Keratinocyte (primary cell): ENCODE data around the gene PI4KA. TPM values are rescaled to one million over a fixed set of nuclear protein-coding genes. Genes with fewer than 3 reads are reported as not detected.

Experiments used
- DNase-seq: peaks from one replicate; pipeline ENCODE4 v3.0.0-alpha.2; 2011; ENCODE audit warnings: low read depth, missing footprints, low spot score
- FAIRE-seq: peaks from 2 replicates; lab custom pipeline; 2011; peaks lifted over from hg19 to GRCh38; lab: Jason Lieb, UNC
- H2AFZ ChIP-seq: 2 replicates; pipeline ENCODE4 v1.6.0; 2012; ENCODE audit warnings: low read length, control low read depth, inconsistent platforms; ENCODE audit not compliant: control insufficient read depth
- H3K27ac ChIP-seq: 2 replicates; pipeline ENCODE4 v1.5.1; 2011; ENCODE audit warnings: low read length; ENCODE audit not compliant: control insufficient read depth, insufficient read depth
- H3K27me3 ChIP-seq: 3 replicates; pipeline ENCODE4 v1.6.0; 2011; ENCODE audit warnings: low read length; ENCODE audit not compliant: control insufficient read depth, insufficient read depth; ENCODE audit errors: extremely low read depth
- H3K36me3 ChIP-seq, 2 experiments: 2 replicates in 1 of 2; 3 replicates in 1 of 2; pipeline ENCODE4 v1.5.1; 2011; ENCODE audit warnings: low read length in 2 of 2, mild to moderate bottlenecking in 1 of 2; ENCODE audit not compliant: control insufficient read depth in 2 of 2, insufficient read depth in 2 of 2; ENCODE audit errors: extremely low read depth in 1 of 2
- H3K4me1 ChIP-seq: 3 replicates; pipeline ENCODE4 v1.5.1; 2011; ENCODE audit warnings: low read length; ENCODE audit not compliant: control insufficient read depth, insufficient read depth; ENCODE audit errors: extremely low read depth
- H3K4me2 ChIP-seq: 3 replicates; pipeline ENCODE4 v1.6.0; 2011; ENCODE audit warnings: low read depth, low read length; ENCODE audit not compliant: control insufficient read depth, insufficient read depth; ENCODE audit errors: extremely low read depth
- H3K4me3 ChIP-seq, 3 experiments: fragments of 200-600 bp in 1 of 3; sonication (generic) in 1 of 3; 2 replicates in 2 of 3; 3 replicates in 1 of 3; pipeline ENCODE4 v1.5.1; 2011 to 2016; ENCODE audit warnings: low read length in 3 of 3, mild to moderate bottlenecking in 3 of 3, control low read depth in 2 of 3, inconsistent platforms in 1 of 3, low read depth in 1 of 3, mixed read lengths in 1 of 3, mixed run types in 1 of 3, moderate library complexity in 1 of 3; ENCODE audit not compliant: control insufficient read depth in 2 of 3, insufficient read depth in 2 of 3; ENCODE audit errors: extremely low read depth in 1 of 3
- H3K79me2 ChIP-seq: 2 replicates; pipeline ENCODE4 v1.6.0; 2012; ENCODE audit warnings: low read length; ENCODE audit not compliant: control insufficient read depth, insufficient read depth
- H3K9ac ChIP-seq: 3 replicates; pipeline ENCODE4 v1.6.0; 2011; ENCODE audit warnings: low read length; ENCODE audit not compliant: control insufficient read depth, insufficient read depth; ENCODE audit errors: extremely low read depth
- H3K9me1 ChIP-seq: 3 replicates; pipeline ENCODE4 v1.6.0; 2011; ENCODE audit warnings: low read length; ENCODE audit not compliant: control insufficient read depth, insufficient read depth; ENCODE audit errors: extremely low read depth
- H3K9me3 ChIP-seq: 2 replicates; pipeline ENCODE4 v1.5.1; 2012; ENCODE audit warnings: low read depth, low read length; ENCODE audit not compliant: control insufficient read depth
- H4K20me1 ChIP-seq: 3 replicates; pipeline ENCODE4 v1.6.0; 2011; ENCODE audit warnings: low read length; ENCODE audit not compliant: control insufficient read depth, insufficient read depth; ENCODE audit errors: extremely low read depth
- EZH2 ChIP-seq: IDR thresholded peaks from one replicate; pipeline ENCODE4 v1.6.1; 2012; ENCODE audit warnings: inconsistent platforms, mild to moderate bottlenecking, low read length, moderate library complexity
- dilution Hi-C: fragments of 300-500 bp; cut with MboI; formaldehyde crosslinking; loops from one replicate; pipeline ENCODE4 v1.7.0; 2020; ENCODE audit warnings: low sequenced_read_pairs; ENCODE audit not compliant: extremely low pct_ligation_motif_present
- polyA plus RNA-seq, 5 experiments: library from polyadenylated mRNA; depleted of rRNA in 3 of 5; stranded (reverse) in 3 of 5; stranded (forward) in 1 of 5; unstranded in 1 of 5; fragments of >200 nt; gene quantifications; 1 replicate in 1 of 5; 2 replicates in 3 of 5; 3 replicates in 1 of 5; pipeline versions ENCODE4 v1.2.1 to v1.2.3, GENCODE V29; 2011 to 2012; ENCODE audit warnings: missing spikeins in 2 of 5, low read depth in 1 of 5, low replicate concordance in 1 of 5
- TF ChIP-seq, protein P1 (sequence below), 3 experiments: IDR thresholded peaks in 1 of 3; conservative IDR thresholded peaks in 1 of 3; optimal IDR thresholded peaks in 1 of 3; 2 replicates in 2 of 3; 3 replicates in 1 of 3; pipeline versions ENCODE3 to v1.5.1; 2011; ENCODE audit warnings: low read length in 3 of 3, mild to moderate bottlenecking in 3 of 3, moderate library complexity in 2 of 3, control low read depth in 1 of 3, inconsistent platforms in 1 of 3; ENCODE audit not compliant: insufficient read depth in 2 of 3; ENCODE audit errors: extremely low read depth in 1 of 3

The PI4KA gene
- polyA plus RNA-seq, 1 donor (not counting 4 experiments of a cell fraction or from before 2014, with no cell fraction given), result 13.6 TPM

DNA sequence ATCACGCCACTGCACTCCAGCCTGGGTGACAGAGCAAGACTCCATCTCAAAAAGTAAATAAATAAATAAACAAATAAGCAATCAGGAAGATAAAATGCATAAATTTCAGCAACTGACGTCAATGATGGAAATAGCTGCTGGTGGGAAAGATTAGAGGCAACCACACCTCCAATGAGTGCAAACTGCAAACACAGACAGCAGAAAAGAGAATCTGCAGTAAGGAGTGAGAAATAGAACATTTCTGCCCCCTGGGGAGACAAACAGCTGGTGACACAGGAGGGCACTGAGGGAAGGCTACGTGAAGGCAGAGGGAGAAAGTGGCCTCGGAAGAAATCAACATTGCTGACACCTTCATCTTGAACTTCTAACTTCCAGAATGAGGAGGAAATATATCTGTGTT is 6.5 kb downstream of the PI4KA start:
- FAIRE-seq (no peak), DNase-seq (no peak)
- dilution Hi-C loops, result no loop called here
- Histone ChIP-seq H3K9ac (no peak overlapping the region), H3K9me3 (no peaks in the 10 kb centered on the region), H2AFZ (no peak overlapping the region), H3K27ac (no peak overlapping the region), H3K36me3 (no peaks in the 10 kb centered on the region), H3K9me1 (no peaks in the 10 kb centered on the region), H3K4me1 (peaks cover 1% of the 10 kb centered on the region), H3K4me3 (no peak overlapping the region), H3K27me3 (no peaks in the 10 kb centered on the region), H3K4me2 (no peak overlapping the region), H3K79me2 (peaks cover 44% of the 10 kb centered on the region), H4K20me1 (no peaks in the 10 kb centered on the region)
- TF ChIP-seq, protein P1, sequence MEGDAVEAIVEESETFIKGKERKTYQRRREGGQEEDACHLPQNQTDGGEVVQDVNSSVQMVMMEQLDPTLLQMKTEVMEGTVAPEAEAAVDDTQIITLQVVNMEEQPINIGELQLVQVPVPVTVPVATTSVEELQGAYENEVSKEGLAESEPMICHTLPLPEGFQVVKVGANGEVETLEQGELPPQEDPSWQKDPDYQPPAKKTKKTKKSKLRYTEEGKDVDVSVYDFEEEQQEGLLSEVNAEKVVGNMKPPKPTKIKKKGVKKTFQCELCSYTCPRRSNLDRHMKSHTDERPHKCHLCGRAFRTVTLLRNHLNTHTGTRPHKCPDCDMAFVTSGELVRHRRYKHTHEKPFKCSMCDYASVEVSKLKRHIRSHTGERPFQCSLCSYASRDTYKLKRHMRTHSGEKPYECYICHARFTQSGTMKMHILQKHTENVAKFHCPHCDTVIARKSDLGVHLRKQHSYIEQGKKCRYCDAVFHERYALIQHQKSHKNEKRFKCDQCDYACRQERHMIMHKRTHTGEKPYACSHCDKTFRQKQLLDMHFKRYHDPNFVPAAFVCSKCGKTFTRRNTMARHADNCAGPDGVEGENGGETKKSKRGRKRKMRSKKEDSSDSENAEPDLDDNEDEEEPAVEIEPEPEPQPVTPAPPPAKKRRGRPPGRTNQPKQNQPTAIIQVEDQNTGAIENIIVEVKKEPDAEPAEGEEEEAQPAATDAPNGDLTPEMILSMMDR (optimal IDR thresholded peaks at IDR 0.05 in 1 of 3, IDR thresholded peaks at IDR 0.05 in 1 of 3, conservative IDR thresholded peaks at IDR 0.05 in 1 of 3; ENCODE audit: extremely low read depth in 1 of 3, insufficient read depth in 2 of 3, low read length in 3 of 3), result no peak

DNA sequence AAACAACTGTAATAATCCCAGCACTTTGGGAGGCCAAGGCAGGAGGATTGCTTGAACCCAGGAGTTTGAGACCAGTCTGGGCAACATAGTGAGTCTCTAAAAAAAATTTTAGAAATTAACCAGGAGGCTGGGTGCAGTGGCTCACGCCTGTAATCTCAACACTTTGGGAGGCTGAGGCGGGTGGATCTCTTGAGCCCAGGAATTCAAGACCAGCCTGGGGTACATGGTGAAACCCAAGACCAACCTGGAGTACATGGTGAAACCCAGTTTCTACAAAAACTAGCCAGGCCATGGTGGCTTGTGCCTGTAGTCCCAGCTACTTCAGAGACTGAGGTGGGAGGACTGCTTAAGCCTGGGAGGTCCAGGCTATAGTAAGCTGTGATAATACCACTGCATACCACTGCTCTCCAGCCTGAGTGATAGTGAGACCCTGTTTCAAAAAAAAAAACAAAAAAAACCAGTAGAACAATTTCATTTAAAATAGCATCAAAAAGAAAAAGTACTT is 11.2 kb downstream of the PI4KA start:
- Histone ChIP-seq H3K4me2 (no peak overlapping the region), H3K9me1 (no peaks in the 10 kb centered on the region), H3K79me2 (peaks cover 28% of the 10 kb centered on the region), H3K4me1 (no peaks in the 10 kb centered on the region), H3K27ac (no peak overlapping the region), H3K36me3 (no peaks in the 10 kb centered on the region), H3K9ac (no peak overlapping the region), H3K4me3 (no peak overlapping the region), H3K9me3 (no peaks in the 10 kb centered on the region), H4K20me1 (no peaks in the 10 kb centered on the region), H3K27me3 (no peaks in the 10 kb centered on the region), H2AFZ (no peak overlapping the region)
- dilution Hi-C loops, result no loop called here
- DNase-seq (no peak), FAIRE-seq (no peak)
- TF ChIP-seq, protein P1 (optimal IDR thresholded peaks at IDR 0.05 in 1 of 3, IDR thresholded peaks at IDR 0.05 in 1 of 3, conservative IDR thresholded peaks at IDR 0.05 in 1 of 3; ENCODE audit: extremely low read depth in 1 of 3, insufficient read depth in 2 of 3, low read length in 3 of 3), result no peak
- TF ChIP-seq EZH2, result no peak
